Measurements from ENCODE around the gene KCNC1.

Gene KCNC1

GRCh38 chr11:17738151-17738973, 3.8 kb downstream of the KCNC1 start:
- no peak for DNase-seq

- DNase-seq, result no peak
Measured at GRCh38 chr11:17739945-17740338, 5.4 kb downstream of the KCNC1 start.

- no peak for DNase-seq
Measured at GRCh38 chr11:17740649-17741235, 6.2 kb downstream of the KCNC1 start.

- no peak for DNase-seq
Measured at GRCh38 chr11:17741487-17741886, 6.9 kb downstream of the KCNC1 start.

GRCh38 chr11:17742019-17742418, 7.4 kb downstream of the KCNC1 start:
- no peak for DNase-seq

- DNase-seq, result no peak
Measured at GRCh38 chr11:17743026-17743807, 8.6 kb downstream of the KCNC1 start.

GRCh38 chr11:17743808-17744119, 9.2 kb downstream of the KCNC1 start:
- no peak for DNase-seq

GRCh38 chr11:17744151-17744940, 9.8 kb downstream of the KCNC1 start:
- no peak for DNase-seq

GRCh38 chr11:17745023-17745772, 10.6 kb downstream of the KCNC1 start:
- no peak for DNase-seq

- no peak for DNase-seq
Measured at GRCh38 chr11:17746096-17746495, 11.5 kb downstream of the KCNC1 start.

GRCh38 chr11:17747131-17747955, 12.8 kb downstream of the KCNC1 start:
- DNase-seq, result no peak

- no peak for DNase-seq
Measured at GRCh38 chr11:17748044-17748443, 13.5 kb downstream of the KCNC1 start.

- no peak for DNase-seq
Measured at GRCh38 chr11:17748761-17749721, 14.5 kb downstream of the KCNC1 start.

- no peak for DNase-seq
Measured at GRCh38 chr11:17750013-17750800, 15.6 kb downstream of the KCNC1 start.

GRCh38 chr11:17750801-17751165, 16.2 kb downstream of the KCNC1 start:
- DNase-seq, result no peak

- no peak for DNase-seq
Measured at GRCh38 chr11:17751558-17751957, 17.0 kb downstream of the KCNC1 start.

- DNase-seq, result no peak
Measured at GRCh38 chr11:17752144-17752543, 17.6 kb downstream of the KCNC1 start.

- no peak for DNase-seq
Measured at GRCh38 chr11:17753153-17753552, 18.6 kb downstream of the KCNC1 start.

GRCh38 chr11:17753641-17754040, 19.1 kb downstream of the KCNC1 start:
- DNase-seq, result no peak
